ENCODE results near the gene LZIC.
A peak's percentile ranks its signal among the peaks of the same experiment; 100 is the strongest.

LZIC gene

DNA sequence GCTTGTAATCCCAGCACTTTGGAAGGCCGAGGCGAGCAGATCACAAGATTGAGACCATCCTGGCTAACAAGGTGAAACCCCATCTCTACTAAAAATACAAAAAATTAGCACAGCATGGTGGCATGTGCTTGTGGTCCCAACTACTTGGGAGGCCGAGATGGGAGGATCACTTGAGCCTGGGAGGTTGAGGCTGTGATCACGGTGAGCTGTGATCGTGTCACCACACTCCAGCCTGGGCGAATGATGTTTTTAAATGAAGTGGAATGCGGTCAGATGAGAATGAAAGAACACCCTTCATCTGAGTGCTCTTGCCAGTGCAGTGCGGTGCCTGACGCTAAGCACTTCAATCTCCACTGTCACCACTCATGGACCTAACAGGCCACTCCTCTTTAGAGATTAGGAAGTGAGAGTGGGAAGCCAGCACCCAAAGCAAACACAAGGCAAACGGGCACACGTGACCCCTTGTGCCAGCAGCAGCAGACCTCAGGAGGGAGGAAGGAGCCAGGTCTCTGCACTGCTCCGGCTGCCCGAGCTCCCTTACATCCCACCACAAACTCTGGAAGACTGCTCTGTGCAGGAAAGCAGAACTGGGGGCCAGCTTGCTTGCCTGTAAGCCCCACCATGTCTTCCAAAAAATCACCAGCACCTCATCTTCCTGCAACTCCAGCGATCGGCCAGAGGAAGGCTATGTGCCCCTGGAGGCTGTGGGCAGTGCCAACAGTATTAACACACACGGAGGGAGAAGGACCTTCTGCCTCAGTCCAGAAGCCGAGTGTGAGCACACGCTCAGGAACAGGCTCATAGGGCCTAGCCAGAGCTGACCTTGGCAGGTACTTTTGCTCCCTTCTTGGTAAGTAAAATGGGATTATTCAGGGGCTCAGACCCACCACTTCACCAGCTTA, 42.8 kb downstream of the LZIC start:
- H3K4me1 ChIP-seq (ENCODE audit: control extremely low read depth in 1 of 4, control insufficient read depth in 4 of 4, insufficient read depth in 4 of 4, low read length in 3 of 4) = peaks cover 0 to 29% (median 26%) of the 10 kb centered on the region in 4 experiments
- ChIA-PET POLR2A (no interaction called here), CTCF (interaction anchor here (1.0 to 1.7 kb wide), 2 partner anchors 15 to 32 kb away, joined by 3 to 4 read pairs; no protein-coding TSS in a partner anchor)
- 18% methylated on average over 6 of the region's 18 CpGs for WGBS (ENCODE audit: insufficient coverage)
- H3K36me3 ChIP-seq (ENCODE audit: control insufficient read depth in 4 of 4, insufficient read depth in 4 of 4, low read length in 3 of 4) = no peaks in the 10 kb centered on the region
- H3K27ac ChIP-seq (ENCODE audit: insufficient read depth in 1 of 2, low read depth in 1 of 2, low read length in 2 of 2, poor library complexity in 1 of 2, severe bottlenecking in 2 of 2) = no peak overlapping the region
- no peaks in the 10 kb centered on the region for H3K27me3 ChIP-seq (replicated peaks in 2 of 5; ENCODE audit: control insufficient read depth in 4 of 5, insufficient read depth in 5 of 5, low read length in 4 of 5)
- DNase-seq = peak; percentile 57 to 86 (median 77)
- no peaks in the 10 kb centered on the region for H3K9me3 ChIP-seq (ENCODE audit: control extremely low read depth in 1 of 5, control insufficient read depth in 4 of 5, insufficient read depth in 2 of 5, low read depth in 1 of 5, low read length in 4 of 5)
- peak overlapping the region in 4 of 7 experiments; percentile 30 to 55 (median 52) for H3K4me3 ChIP-seq (ENCODE audit: control insufficient read depth in 1 of 7, extremely low read depth in 1 of 7, insufficient read depth in 4 of 7, low read depth in 2 of 7, low read length in 6 of 7)

- no peak for DNase-seq
- H3K27ac ChIP-seq (ENCODE audit: insufficient read depth in 1 of 2, low read depth in 1 of 2, low read length in 2 of 2, poor library complexity in 1 of 2, severe bottlenecking in 2 of 2) = peak overlapping the region in 1 of 2 experiments; percentile 80
- no CpG with 5 or more reads among the region's 3 CpGs for WGBS (ENCODE audit: insufficient coverage)
- H3K4me3 ChIP-seq (ENCODE audit: control insufficient read depth in 1 of 7, extremely low read depth in 1 of 7, insufficient read depth in 4 of 7, low read depth in 2 of 7, low read length in 6 of 7) = peak overlapping the region in 1 of 7 experiments; percentile 68
- peaks cover 18 to 53% (median 49%) of the 10 kb centered on the region in 4 experiments for H3K4me1 ChIP-seq (ENCODE audit: control extremely low read depth in 1 of 4, control insufficient read depth in 4 of 4, insufficient read depth in 4 of 4, low read length in 3 of 4)
- CTCF ChIA-PET = interaction anchor here (0.9 to 2.0 kb wide), 4 partner anchors 19 to 108 kb away, joined by 3 to 5 read pairs (median 4); no protein-coding TSS in a partner anchor
- POLR2A ChIA-PET = no interaction called here
- H3K36me3 ChIP-seq (ENCODE audit: control insufficient read depth in 4 of 4, insufficient read depth in 4 of 4, low read length in 3 of 4) = peaks cover 0 to 3% (median 0%) of the 10 kb centered on the region in 4 experiments
- H3K9me3 ChIP-seq (ENCODE audit: control extremely low read depth in 1 of 5, control insufficient read depth in 4 of 5, insufficient read depth in 2 of 5, low read depth in 1 of 5, low read length in 4 of 5) = no peaks in the 10 kb centered on the region
- no peaks in the 10 kb centered on the region for H3K27me3 ChIP-seq (replicated peaks in 2 of 5; ENCODE audit: control insufficient read depth in 4 of 5, insufficient read depth in 5 of 5, low read length in 4 of 5)
Measured at GRCh38 chr1:9894115-9894514, 49.1 kb downstream of the LZIC start.

DNA sequence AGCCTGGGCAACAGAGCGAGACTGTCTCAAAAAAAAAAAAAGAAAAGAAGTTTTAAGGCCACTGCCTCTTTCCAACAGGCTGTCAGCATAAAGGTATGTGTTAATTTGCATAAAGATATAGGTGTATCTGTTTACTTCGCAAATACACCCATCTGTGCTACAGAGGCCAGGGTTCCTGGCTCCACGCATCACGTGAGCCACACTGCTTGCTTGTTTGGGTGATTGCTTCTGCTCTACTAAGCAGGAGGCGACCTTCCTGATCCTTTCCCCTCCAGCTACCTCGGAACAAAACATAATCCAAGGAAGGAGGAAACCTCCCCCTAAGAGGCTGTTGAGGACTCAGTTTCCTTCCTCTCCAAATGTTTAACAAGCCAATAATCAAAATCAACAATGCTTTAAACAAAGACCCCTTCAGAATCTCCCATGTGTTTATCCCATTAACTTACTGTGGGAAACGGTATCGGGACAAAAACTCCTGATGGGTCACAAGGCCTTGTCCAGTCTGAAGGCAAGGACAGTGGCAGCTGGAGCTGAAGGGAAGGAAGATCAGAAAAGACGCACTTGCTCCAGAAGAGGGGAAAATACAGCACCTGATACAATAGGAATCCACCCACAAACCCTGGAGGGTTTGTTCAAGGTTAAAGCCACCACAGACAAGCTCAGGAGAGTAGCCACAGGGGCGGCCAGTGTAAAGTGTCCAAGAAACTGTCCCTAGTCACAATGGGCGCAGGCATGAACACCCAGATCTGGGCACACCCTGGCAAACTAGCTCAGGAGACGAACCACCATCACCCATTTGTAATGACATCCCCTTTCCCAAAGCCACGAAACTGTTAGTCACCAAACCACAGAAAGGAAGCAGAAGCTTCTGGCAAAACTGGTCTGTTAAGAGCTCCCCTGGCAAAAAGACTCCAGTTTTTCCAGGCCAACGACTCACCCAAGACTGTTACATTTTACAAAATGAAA, 50.3 kb downstream of the LZIC start:
- Histone ChIP-seq H3K27me3 (replicated peaks in 2 of 5; ENCODE audit: control insufficient read depth in 4 of 5, insufficient read depth in 5 of 5, low read length in 4 of 5) (no peaks in the 10 kb centered on the region), H3K4me1 (ENCODE audit: control extremely low read depth in 1 of 4, control insufficient read depth in 4 of 4, insufficient read depth in 4 of 4, low read length in 3 of 4) (peaks cover 18 to 60% (median 58%) of the 10 kb centered on the region in 4 experiments), H3K27ac (ENCODE audit: insufficient read depth in 1 of 2, low read depth in 1 of 2, low read length in 2 of 2, poor library complexity in 1 of 2, severe bottlenecking in 2 of 2) (peak overlapping the region; percentile 52 to 80), H3K9me3 (ENCODE audit: control extremely low read depth in 1 of 5, control insufficient read depth in 4 of 5, insufficient read depth in 2 of 5, low read depth in 1 of 5, low read length in 4 of 5) (no peaks in the 10 kb centered on the region), H3K36me3 (ENCODE audit: control insufficient read depth in 4 of 4, insufficient read depth in 4 of 4, low read length in 3 of 4) (peaks cover 0 to 3% (median under 1%) of the 10 kb centered on the region in 4 experiments), H3K4me3 (ENCODE audit: control insufficient read depth in 1 of 7, extremely low read depth in 1 of 7, insufficient read depth in 4 of 7, low read depth in 2 of 7, low read length in 6 of 7) (peak overlapping the region in 5 of 7 experiments; percentile 15 to 68 (median 46))
- peak; percentile 68 to 90 (median 84) for DNase-seq
- WGBS (ENCODE audit: insufficient coverage) = 59% methylated on average over 11 of the region's 14 CpGs
- ChIA-PET CTCF (interaction anchor here (0.6 to 5.4 kb wide), 7 partner anchors 15 to 168 kb away, joined by 3 to 16 read pairs (median 3); no protein-coding TSS in a partner anchor), POLR2A (interaction anchor here (0.6 to 1.0 kb wide), 2 partner anchors 18 to 312 kb away, joined by 3 to 5 read pairs; partner anchors contain the start of gene CTNNBIP1)

GRCh38 chr1:9891207-9891606, 52.0 kb downstream of the LZIC start:
- no peak overlapping the region for H3K27ac ChIP-seq (ENCODE audit: insufficient read depth in 1 of 2, low read depth in 1 of 2, low read length in 2 of 2, poor library complexity in 1 of 2, severe bottlenecking in 2 of 2)
- H3K9me3 ChIP-seq (ENCODE audit: control extremely low read depth in 1 of 5, control insufficient read depth in 4 of 5, insufficient read depth in 2 of 5, low read depth in 1 of 5, low read length in 4 of 5) = no peaks in the 10 kb centered on the region
- no peak overlapping the region for H3K4me3 ChIP-seq (ENCODE audit: control insufficient read depth in 1 of 7, extremely low read depth in 1 of 7, insufficient read depth in 4 of 7, low read depth in 2 of 7, low read length in 6 of 7)
- CTCF ChIA-PET = interaction anchor here (0.5 to 7.1 kb wide), 9 partner anchors 14 to 136 kb away, joined by 3 to 34 read pairs (median 6); partner anchors contain the start of genes LZIC and NMNAT1
- no peaks in the 10 kb centered on the region for H3K27me3 ChIP-seq (replicated peaks in 2 of 5; ENCODE audit: control insufficient read depth in 4 of 5, insufficient read depth in 5 of 5, low read length in 4 of 5)
- H3K36me3 ChIP-seq (ENCODE audit: control insufficient read depth in 4 of 4, insufficient read depth in 4 of 4, low read length in 3 of 4) = peaks cover 0 to 13% (median 3%) of the 10 kb centered on the region in 4 experiments
- POLR2A ChIA-PET = interaction anchor here (0.6 kb wide), 1 partner anchor 420 kb away, joined by 4 read pairs; no protein-coding TSS in a partner anchor
- WGBS (ENCODE audit: insufficient coverage) = 58% methylated on average over 5 of the region's 5 CpGs
- H3K4me1 ChIP-seq (ENCODE audit: control extremely low read depth in 1 of 4, control insufficient read depth in 4 of 4, insufficient read depth in 4 of 4, low read length in 3 of 4) = peaks cover 18 to 60% (median 58%) of the 10 kb centered on the region in 4 experiments
- DNase-seq = no peak

DNA sequence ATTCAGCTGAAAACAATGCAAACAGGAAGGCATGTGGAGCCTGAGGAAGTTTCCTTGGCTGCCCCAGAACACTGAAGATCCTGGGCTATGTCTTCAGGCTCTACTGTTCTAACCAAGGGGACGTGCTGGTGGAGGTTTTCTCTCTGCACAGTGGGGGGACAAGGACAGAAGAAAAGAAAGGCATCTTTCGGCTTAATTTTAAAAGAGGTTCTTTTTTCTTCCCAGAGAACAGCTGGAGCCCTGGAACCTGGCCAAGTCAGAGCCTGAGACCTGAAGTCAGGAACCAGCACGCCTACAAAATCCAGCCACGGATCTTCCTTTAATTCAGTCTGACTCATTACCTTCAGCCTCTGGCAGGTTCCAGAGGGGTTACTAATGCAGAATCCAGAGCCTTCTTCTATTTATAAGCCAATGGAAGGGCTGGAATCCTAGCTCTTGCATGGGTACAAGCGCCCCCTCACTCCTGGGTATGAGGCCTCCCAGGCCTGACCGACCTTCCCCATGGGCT, 52.9 kb downstream of the LZIC start:
- Histone ChIP-seq H3K4me1 (ENCODE audit: control extremely low read depth in 1 of 4, control insufficient read depth in 4 of 4, insufficient read depth in 4 of 4, low read length in 3 of 4) (peaks cover 18 to 60% (median 58%) of the 10 kb centered on the region in 4 experiments), H3K36me3 (ENCODE audit: control insufficient read depth in 4 of 4, insufficient read depth in 4 of 4, low read length in 3 of 4) (peaks cover 0 to 17% (median 3%) of the 10 kb centered on the region in 4 experiments), H3K9me3 (ENCODE audit: control extremely low read depth in 1 of 5, control insufficient read depth in 4 of 5, insufficient read depth in 2 of 5, low read depth in 1 of 5, low read length in 4 of 5) (no peaks in the 10 kb centered on the region), H3K4me3 (ENCODE audit: control insufficient read depth in 1 of 7, extremely low read depth in 1 of 7, insufficient read depth in 4 of 7, low read depth in 2 of 7, low read length in 6 of 7) (peak overlapping the region in 1 of 7 experiments; percentile 28), H3K27me3 (replicated peaks in 2 of 5; ENCODE audit: control insufficient read depth in 4 of 5, insufficient read depth in 5 of 5, low read length in 4 of 5) (no peaks in the 10 kb centered on the region), H3K27ac (ENCODE audit: insufficient read depth in 1 of 2, low read depth in 1 of 2, low read length in 2 of 2, poor library complexity in 1 of 2, severe bottlenecking in 2 of 2) (peak overlapping the region in 1 of 2 experiments; percentile 50)
- ChIA-PET CTCF (interaction anchor here (0.6 to 7.1 kb wide), 9 partner anchors 13 to 257 kb away, joined by 3 to 34 read pairs (median 6); partner anchors contain the start of genes LZIC and NMNAT1), POLR2A (interaction anchor here (1.1 kb wide), 1 partner anchor 19 kb away, joined by 3 read pairs; no protein-coding TSS in a partner anchor)
- 16% methylated on average over 6 of the region's 6 CpGs for WGBS (ENCODE audit: insufficient coverage)
- DNase-seq = peak in 2 of 3 donors; percentile 50 to 58

- peak in 1 of 3 donors; percentile 19 for DNase-seq
- no peaks in the 10 kb centered on the region for H3K27me3 ChIP-seq (replicated peaks in 2 of 5; ENCODE audit: control insufficient read depth in 4 of 5, insufficient read depth in 5 of 5, low read length in 4 of 5)
- no peak overlapping the region for H3K4me3 ChIP-seq (ENCODE audit: control insufficient read depth in 1 of 7, extremely low read depth in 1 of 7, insufficient read depth in 4 of 7, low read depth in 2 of 7, low read length in 6 of 7)
- WGBS (ENCODE audit: insufficient coverage) = 52% methylated on average over 7 of the region's 8 CpGs
- H3K36me3 ChIP-seq (ENCODE audit: control insufficient read depth in 4 of 4, insufficient read depth in 4 of 4, low read length in 3 of 4) = peaks cover 0 to 26% (median 3%) of the 10 kb centered on the region in 4 experiments
- POLR2A ChIA-PET = interaction anchor here (1.1 kb wide), 1 partner anchor 20 kb away, joined by 3 read pairs; no protein-coding TSS in a partner anchor
- CTCF ChIA-PET = interaction anchor here (1.3 to 7.1 kb wide), 6 partner anchors 12 to 24 kb away, joined by 3 to 34 read pairs (median 12); no protein-coding TSS in a partner anchor
- peaks cover 18 to 62% (median 58%) of the 10 kb centered on the region in 4 experiments for H3K4me1 ChIP-seq (ENCODE audit: control extremely low read depth in 1 of 4, control insufficient read depth in 4 of 4, insufficient read depth in 4 of 4, low read length in 3 of 4)
- H3K9me3 ChIP-seq (ENCODE audit: control extremely low read depth in 1 of 5, control insufficient read depth in 4 of 5, insufficient read depth in 2 of 5, low read depth in 1 of 5, low read length in 4 of 5) = no peaks in the 10 kb centered on the region
- peak overlapping the region; percentile 19 to 50 for H3K27ac ChIP-seq (ENCODE audit: insufficient read depth in 1 of 2, low read depth in 1 of 2, low read length in 2 of 2, poor library complexity in 1 of 2, severe bottlenecking in 2 of 2)
Measured at GRCh38 chr1:9889411-9889810, 53.8 kb downstream of the LZIC start.
